HL-60 (cell line): ENCODE data around the gene CHCHD3.
"Not testable (repeated sequence)": the region's sequence is repeated elsewhere in the genome, so short reads cannot be mapped to it uniquely, and the experiment has no call there.

Experiments
- DNase-seq, 2 experiments: peaks; one replicate each; pipeline ENCODE4 v3.0.0-alpha.2; 2010 to 2020; ENCODE audit warnings: low read depth in 1 of 2, low spot score in 1 of 2
- H3K27ac ChIP-seq: fragments of 250-450 bp; sonication (Bioruptor Pico); replicated peaks from 2 replicates; pipeline ENCODE4 v1.5.1; 2020; ENCODE audit warnings: mild to moderate bottlenecking, moderate library complexity
- H3K27me3 ChIP-seq: fragments of 250-450 bp; sonication (Bioruptor Pico); 2 replicates; pipeline ENCODE4 v1.5.1; 2021; ENCODE audit warnings: mild to moderate bottlenecking, moderate library complexity; ENCODE audit not compliant: insufficient read depth, poor library complexity, severe bottlenecking
- H3K4me3 ChIP-seq: replicated peaks from 2 replicates; pipeline ENCODE4 v1.5.1; 2011; ENCODE audit warnings: mild to moderate bottlenecking, control low read depth, low read length; ENCODE audit not compliant: insufficient read depth
- CTCF ChIP-seq: IDR thresholded peaks from one replicate; pipeline ENCODE4 v1.5.1; 2011; ENCODE audit warnings: low read length, control low read depth, inconsistent platforms; ENCODE audit not compliant: insufficient read depth
- GABPA ChIP-seq: IDR thresholded peaks from 2 replicates; pipeline ENCODE4 v1.6.1; 2012; ENCODE audit warnings: low read depth
- POLR2AphosphoS5 ChIP-seq: IDR thresholded peaks from 2 replicates; pipeline ENCODE4 v1.6.1; 2012; ENCODE audit warnings: low read depth
- REST ChIP-seq: IDR thresholded peaks from 2 replicates; pipeline ENCODE4 v1.6.1; 2012; ENCODE audit warnings: low read depth; ENCODE audit not compliant: insufficient replicate concordance
- SPI1 ChIP-seq: IDR thresholded peaks from 2 replicates; pipeline ENCODE4 v1.6.1; 2012; ENCODE audit warnings: low read depth, mild to moderate bottlenecking, borderline replicate concordance

CHCHD3 gene

GRCh38 chr7:132899833-132900232 is 182.1 kb downstream of the CHCHD3 start:
- H3K27ac ChIP-seq: no peak overlapping the region
- no peak overlapping the region for H3K4me3 ChIP-seq
- no peaks in the 10 kb centered on the region for H3K27me3 ChIP-seq
- no peak for TF ChIP-seq POLR2AphosphoS5
- no peak for TF ChIP-seq CTCF
- TF ChIP-seq SPI1: no peak
- TF ChIP-seq REST: no peak
- TF ChIP-seq GABPA: no peak
- DNase-seq: no peak

GRCh38 chr7:132898641-132899175 is 183.2 kb downstream of the CHCHD3 start:
- DNase-seq, H3K27me3 ChIP-seq, H3K4me3 ChIP-seq, H3K27ac ChIP-seq: not testable (repeated sequence)

- TF ChIP-seq GABPA: no peak
- Histone ChIP-seq H3K27me3 (no peaks in the 10 kb centered on the region), H3K4me3 (no peak overlapping the region), H3K27ac (no peak overlapping the region)
- no peak for DNase-seq
Observed at GRCh38 chr7:132897093-132897687, 184.7 kb downstream of the CHCHD3 start.

- Histone ChIP-seq H3K4me3 (no peak overlapping the region), H3K27me3 (no peaks in the 10 kb centered on the region), H3K27ac (no peak overlapping the region)
- no peak for TF ChIP-seq REST
- TF ChIP-seq POLR2AphosphoS5: no peak
- no peak for TF ChIP-seq SPI1
- TF ChIP-seq CTCF: no peak
- no peak for TF ChIP-seq GABPA
- DNase-seq: no peak
Observed at GRCh38 chr7:132895231-132895630, 186.7 kb downstream of the CHCHD3 start.

GRCh38 chr7:132893560-132893959 is 188.3 kb downstream of the CHCHD3 start:
- no peak overlapping the region for H3K27ac ChIP-seq
- TF ChIP-seq CTCF (no peak), GABPA (no peak), SPI1 (no peak), POLR2AphosphoS5 (no peak), REST (no peak)
- no peak overlapping the region for H3K4me3 ChIP-seq
- H3K27me3 ChIP-seq: no peaks in the 10 kb centered on the region
- DNase-seq: no peak

- H3K27me3 ChIP-seq, H3K27ac ChIP-seq, DNase-seq, H3K4me3 ChIP-seq: not testable (repeated sequence)
Observed at GRCh38 chr7:132892744-132893143, 189.1 kb downstream of the CHCHD3 start.
